ENCODE results near the gene KCTD15.
A peak's percentile ranks its signal among the peaks of the same experiment; 100 is the strongest.

KCTD15 gene

GRCh38 chr19:33771384-33772101 is 25.1 kb upstream of the KCTD15 start:
- DNase-seq (ENCODE audit: low spot score) = peak; percentile 80

GRCh38 chr19:33772102-33772857 is 24.4 kb upstream of the KCTD15 start:
- DNase-seq (ENCODE audit: low spot score) = no peak

GRCh38 chr19:33772858-33773180 is 23.9 kb upstream of the KCTD15 start:
- DNase-seq (ENCODE audit: low spot score) = no peak

DNA sequence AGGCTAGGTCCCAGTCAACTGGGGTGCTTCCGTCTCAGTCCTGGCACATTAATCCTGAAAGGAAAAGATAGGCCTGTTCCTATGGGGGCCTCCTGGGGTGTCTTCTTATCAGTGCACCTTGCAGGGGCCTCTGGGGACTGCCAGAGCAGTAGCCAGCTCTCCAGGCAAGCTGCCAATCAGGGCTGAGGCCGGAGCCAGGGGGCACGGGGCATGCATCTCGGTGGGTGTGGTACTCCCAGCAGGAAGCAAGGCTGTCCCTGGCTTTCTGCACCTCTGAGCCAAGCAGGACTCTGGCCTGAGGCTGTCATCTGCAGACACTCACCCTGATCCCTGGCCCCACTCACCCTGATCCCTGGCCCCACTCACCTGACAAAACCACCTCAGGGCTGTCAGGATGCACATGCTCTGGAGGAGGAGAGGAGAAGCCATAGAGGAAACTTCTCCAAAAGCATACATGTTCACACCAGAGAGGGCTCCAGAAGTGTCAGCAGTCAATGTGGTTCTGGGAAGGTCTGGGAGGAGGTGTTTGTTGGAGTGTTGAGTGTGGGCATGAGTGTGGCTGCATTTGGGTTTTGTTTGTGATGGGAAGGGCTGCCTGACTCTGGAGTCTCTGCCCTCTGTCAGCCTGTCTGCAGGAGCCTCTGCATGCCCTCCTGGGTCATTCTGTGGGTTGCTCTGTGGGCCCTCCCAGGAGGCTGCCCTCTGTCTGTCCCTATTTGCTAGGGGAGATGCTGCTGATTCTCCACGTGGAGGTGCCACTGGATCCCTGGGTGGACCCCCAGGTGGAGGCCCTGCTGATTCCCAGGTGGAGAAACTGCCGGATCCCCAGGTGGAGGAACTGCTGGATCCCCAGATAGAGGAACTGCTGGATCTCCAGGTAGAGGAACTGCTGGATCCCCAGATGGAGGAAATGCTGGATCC is 22.7 kb upstream of the KCTD15 start:
- DNase-seq (ENCODE audit: low spot score) = no peak

DNA sequence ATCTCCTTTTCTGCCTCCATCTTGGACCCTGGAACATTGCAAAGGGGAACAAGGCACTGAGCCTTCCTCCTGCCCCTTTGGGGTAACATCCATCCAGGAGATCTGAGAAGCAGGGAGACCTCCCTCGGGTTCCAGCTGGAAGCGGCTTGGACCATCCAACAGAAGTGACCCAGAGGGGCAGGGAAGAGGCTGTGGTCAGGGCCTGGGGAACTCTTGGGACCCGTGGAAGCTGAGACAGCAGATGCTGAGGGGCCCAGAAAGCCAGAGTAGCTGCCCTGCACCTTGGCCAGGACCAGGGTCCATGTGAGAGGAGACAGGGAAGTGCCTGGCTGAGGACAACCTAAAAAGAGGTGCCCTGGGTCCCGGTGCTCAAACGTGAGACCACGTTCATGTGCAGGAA is 21.9 kb upstream of the KCTD15 start:
- no peak for DNase-seq (ENCODE audit: low spot score)

- no peak for DNase-seq (ENCODE audit: low spot score)
Observed at GRCh38 chr19:33775731-33776487, 20.8 kb upstream of the KCTD15 start.

DNA sequence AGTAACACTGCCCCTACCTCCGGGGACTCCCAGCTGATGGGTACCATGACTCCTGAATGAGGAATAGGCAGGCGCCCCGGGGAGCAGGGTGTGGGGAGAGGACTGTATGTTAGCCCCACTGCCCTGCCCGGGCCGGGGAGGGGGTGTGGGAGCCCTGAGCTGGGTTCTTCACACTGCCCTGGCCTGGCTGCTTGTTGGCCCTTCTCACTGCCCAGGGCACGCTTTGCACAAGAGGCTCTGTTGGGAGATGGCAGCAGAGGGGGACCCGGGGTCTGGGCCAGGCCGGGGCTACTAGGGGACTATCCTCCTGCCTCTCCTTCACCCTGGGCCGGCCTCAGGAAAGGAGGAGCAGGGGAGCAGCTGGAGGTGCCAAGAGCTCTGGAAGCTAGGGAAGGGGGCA is 19.3 kb upstream of the KCTD15 start:
- no peak for DNase-seq (ENCODE audit: low spot score)

- no peak for DNase-seq (ENCODE audit: low spot score)
Observed at GRCh38 chr19:33777753-33778088, 18.9 kb upstream of the KCTD15 start.

DNA sequence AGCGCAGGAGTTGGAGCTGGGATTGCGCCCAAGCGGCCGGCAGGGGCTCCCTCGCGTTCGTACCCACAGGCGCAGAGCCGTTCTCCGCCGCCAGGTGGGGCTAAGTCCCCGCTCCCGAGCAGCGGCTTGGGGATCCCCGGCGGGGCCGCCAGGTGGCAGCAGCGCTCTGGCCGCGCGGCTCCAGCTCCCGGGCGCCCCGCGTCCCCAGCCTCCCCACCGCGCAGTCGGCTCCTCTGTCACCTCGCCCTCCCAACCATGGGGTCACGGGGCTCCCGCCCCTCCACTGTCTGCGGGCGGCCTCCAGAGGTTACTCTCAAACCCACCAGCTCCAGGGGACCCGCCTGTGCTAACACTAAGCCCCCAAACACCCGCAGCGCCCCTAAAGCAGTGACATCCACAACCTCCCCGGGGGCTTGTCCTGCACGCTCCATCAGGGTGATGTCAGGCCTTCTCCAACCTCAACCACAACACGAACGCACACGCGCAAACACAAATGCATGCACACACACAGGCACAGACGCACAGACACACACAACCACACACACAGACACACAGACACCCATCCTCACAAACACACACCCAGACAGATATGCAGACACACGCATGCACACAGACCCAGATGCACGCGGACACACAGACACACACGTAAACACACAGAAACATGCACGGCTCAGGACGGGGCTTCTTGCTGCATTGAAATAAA is 18.4 kb upstream of the KCTD15 start:
- peak; percentile 69 for DNase-seq (ENCODE audit: low spot score)

GRCh38 chr19:33779849-33780248 is 16.8 kb upstream of the KCTD15 start:
- DNase-seq (ENCODE audit: low spot score) = no peak

- no peak for DNase-seq (ENCODE audit: low spot score)
Observed at GRCh38 chr19:33780251-33780650, 16.4 kb upstream of the KCTD15 start.

- DNase-seq (ENCODE audit: low spot score) = no peak
Observed at GRCh38 chr19:33780746-33781145, 15.9 kb upstream of the KCTD15 start.

GRCh38 chr19:33781415-33781935 is 15.2 kb upstream of the KCTD15 start:
- no peak for DNase-seq (ENCODE audit: low spot score)

- no peak for DNase-seq (ENCODE audit: low spot score)
Observed at GRCh38 chr19:33781996-33782395, 14.7 kb upstream of the KCTD15 start.

GRCh38 chr19:33784432-33784831 is 12.2 kb upstream of the KCTD15 start:
- DNase-seq (ENCODE audit: low spot score) = no peak

DNA sequence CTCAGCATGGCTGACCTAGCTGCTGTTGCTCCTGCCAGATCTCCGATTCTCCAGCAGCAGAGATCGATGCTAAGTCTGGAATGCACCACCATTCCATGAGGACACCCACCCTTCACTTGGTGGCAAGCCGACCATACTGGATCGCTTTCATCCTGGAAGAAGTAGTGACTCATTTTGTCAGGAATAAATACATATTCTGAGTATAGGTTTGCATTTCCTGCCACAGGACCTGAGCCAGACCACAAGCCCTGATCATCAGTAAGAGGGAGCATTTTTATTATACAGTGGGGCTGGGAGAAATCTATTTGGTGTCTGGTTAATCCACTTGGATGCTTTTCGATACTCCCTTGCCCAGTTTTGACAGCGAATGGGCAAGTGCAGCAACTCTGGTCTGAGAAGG is 10.9 kb upstream of the KCTD15 start:
- no peak for DNase-seq (ENCODE audit: low spot score)

- DNase-seq (ENCODE audit: low spot score) = no peak
Observed at GRCh38 chr19:33788676-33789075, 8.0 kb upstream of the KCTD15 start.

GRCh38 chr19:33789344-33789743 is 7.3 kb upstream of the KCTD15 start:
- no peak for DNase-seq (ENCODE audit: low spot score)

DNA sequence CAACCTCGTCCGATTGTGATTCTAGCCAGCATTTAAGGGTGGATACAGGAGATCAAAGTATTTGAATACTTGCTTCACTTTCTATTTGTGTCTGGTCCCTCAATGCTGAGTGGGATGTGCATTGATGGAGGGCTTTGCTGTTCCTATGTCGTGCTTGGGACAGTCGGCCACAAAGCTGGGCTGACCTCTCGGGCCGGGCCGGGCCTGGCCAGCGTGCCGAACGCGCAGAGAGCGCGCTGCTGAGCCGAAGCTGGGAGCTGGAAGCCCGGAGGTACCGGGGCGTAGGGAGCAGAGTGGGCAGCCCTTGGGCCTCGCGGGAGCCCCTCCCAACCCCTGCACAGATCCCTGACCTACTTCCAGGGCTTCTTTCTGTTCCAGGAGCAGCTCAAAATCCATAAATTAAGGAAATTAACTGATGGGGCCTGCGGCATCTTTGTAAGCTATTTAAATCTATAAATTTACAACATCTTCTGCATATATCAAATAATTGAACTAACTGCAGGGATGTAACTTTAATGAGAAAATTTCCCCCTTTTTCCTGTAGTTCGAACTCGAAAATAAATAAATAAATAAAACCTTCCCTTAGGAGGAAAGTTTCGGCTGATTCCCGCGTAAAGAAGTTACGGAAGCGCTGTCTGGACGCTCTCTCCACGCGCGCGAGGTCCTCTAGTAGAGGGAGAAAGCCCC is 1.8 kb upstream of the KCTD15 start:
- peak; percentile 23 for DNase-seq (ENCODE audit: low spot score)

- peak; percentile 72 for DNase-seq (ENCODE audit: low spot score)
Observed at GRCh38 chr19:33795370-33796163, 1.1 kb upstream of the KCTD15 start.

Data from cerebellar cortex (tissue), 1 donor.